Endothelial cell of umbilical vein (primary cell): ENCODE results near the gene IFNA7. TPM values are rescaled to one million over a fixed set of nuclear protein-coding genes. Genes with fewer than 3 reads are reported as not detected.

Source experiments
- BruUV-seq: library from RNA; stranded (reverse); fragments of 400-500 nt; replicated peaks from 2 replicates; lab custom pipeline; 2021; lab: Mats Ljungman, UMichigan
- CTCF ChIA-PET: fragments of 300-600, 350-600 bp; sonication (Branson Sonifier 250); formaldehyde crosslinking; loops from one replicate; lab custom pipeline; 2021; ENCODE audit warnings: antibody characterized with exemption, inconsistent platforms; lab: Charles Lee
- POLR2A ChIA-PET: fragments of 300-600, 350-600 bp; sonication (Branson Sonifier 250); formaldehyde crosslinking; loops from one replicate; lab custom pipeline; 2021; ENCODE audit warnings: antibody characterized with exemption, inconsistent platforms; lab: Charles Lee
- DNase-seq: peaks from one replicate; pipeline ENCODE4 v3.0.0-alpha.2; 2011; ENCODE audit warnings: low read depth, low spot score
- FAIRE-seq: peaks from 2 replicates; lab custom pipeline; 2011; peaks lifted over from hg19 to GRCh38; lab: Jason Lieb, UNC
- H2AFZ ChIP-seq: 2 replicates; pipeline ENCODE4 v1.6.0; 2012; ENCODE audit warnings: low read depth, low read length, control low read depth, inconsistent platforms
- H3K27ac ChIP-seq: 2 replicates; pipeline ENCODE4 v1.5.1; 2011; ENCODE audit warnings: low read depth, mild to moderate bottlenecking, control low read depth, low read length, moderate library complexity; ENCODE audit not compliant: insufficient read depth
- H3K27me3 ChIP-seq, 2 experiments: 2 replicates each; pipeline versions ENCODE4 v1.6.0 to v1.6.1; 2011; ENCODE audit warnings: low read length in 2 of 2, mixed read lengths in 1 of 2; ENCODE audit not compliant: control insufficient read depth in 2 of 2, insufficient read depth in 2 of 2
- H3K36me3 ChIP-seq, 2 experiments: 2 replicates in 1 of 2; 3 replicates in 1 of 2; pipeline ENCODE4 v1.5.1; 2011; ENCODE audit warnings: low read length in 2 of 2, mild to moderate bottlenecking in 1 of 2, moderate library complexity in 1 of 2; ENCODE audit not compliant: control insufficient read depth in 2 of 2, insufficient read depth in 2 of 2; ENCODE audit errors: extremely low read depth in 1 of 2
- H3K4me1 ChIP-seq: 3 replicates; pipeline ENCODE4 v1.5.1; 2011; ENCODE audit warnings: mild to moderate bottlenecking, low read length; ENCODE audit not compliant: control insufficient read depth, insufficient read depth; ENCODE audit errors: extremely low read depth
- H3K4me2 ChIP-seq: 2 replicates; pipeline ENCODE4 v1.6.1; 2011; ENCODE audit warnings: low read length, control low read depth, mixed read lengths; ENCODE audit not compliant: insufficient read depth
- H3K4me3 ChIP-seq, 3 experiments: fragments of 200-600 bp in 1 of 3; sonication (generic), shearing (Covaris generic) in 1 of 3; replicated peaks in 1 of 3; 2 replicates each; pipeline ENCODE4 v1.5.1; 2011 to 2016; ENCODE audit warnings: control low read depth in 3 of 3, low read length in 3 of 3, mild to moderate bottlenecking in 2 of 3, inconsistent platforms in 1 of 3, low read depth in 1 of 3, moderate library complexity in 1 of 3; ENCODE audit not compliant: insufficient read depth in 1 of 3
- H3K79me2 ChIP-seq: 2 replicates; pipeline ENCODE4 v1.6.0; 2012; ENCODE audit warnings: low read length, inconsistent platforms; ENCODE audit not compliant: control insufficient read depth, insufficient read depth
- H3K9ac ChIP-seq: replicated peaks from 2 replicates; pipeline ENCODE3; 2011; ENCODE audit warnings: low read length, control low read depth; ENCODE audit not compliant: insufficient read depth; ENCODE audit errors: extremely low read depth
- H3K9me1 ChIP-seq: replicated peaks from 3 replicates; pipeline ENCODE4 v1.6.0; 2011; ENCODE audit warnings: mild to moderate bottlenecking, low read length; ENCODE audit not compliant: control insufficient read depth, insufficient read depth; ENCODE audit errors: extremely low read depth
- H3K9me3 ChIP-seq: replicated peaks from 2 replicates; pipeline ENCODE4 v1.5.1; 2012; ENCODE audit warnings: low read length, inconsistent platforms; ENCODE audit not compliant: control insufficient read depth, insufficient read depth
- H4K20me1 ChIP-seq: replicated peaks from 2 replicates; pipeline ENCODE3; 2011; ENCODE audit warnings: mild to moderate bottlenecking, low read length; ENCODE audit not compliant: control insufficient read depth, insufficient read depth; ENCODE audit errors: extremely low read depth
- CTCF ChIP-seq, 2 donors: IDR thresholded peaks; 1 replicate in 1 of 2; 2 replicates in 1 of 2; pipeline ENCODE4 v1.5.1; 2011; ENCODE audit warnings: low read length in 2 of 2, mild to moderate bottlenecking in 2 of 2, moderate library complexity in 2 of 2, control low read depth in 1 of 2, inconsistent platforms in 1 of 2, low read depth in 1 of 2; ENCODE audit not compliant: insufficient read depth in 1 of 2; ENCODE audit errors: extremely low read depth in 1 of 2
- EZH2 ChIP-seq: IDR thresholded peaks from 2 replicates; pipeline ENCODE4 v1.6.1; 2012; ENCODE audit warnings: borderline replicate concordance, low read depth, mild to moderate bottlenecking, moderate library complexity, low read length, inconsistent platforms; ENCODE audit not compliant: severe bottlenecking
- FOS ChIP-seq: IDR thresholded peaks from 2 replicates; pipeline ENCODE4 v1.6.1; 2011; ENCODE audit warnings: mild to moderate bottlenecking, low read length, moderate library complexity, borderline replicate concordance; ENCODE audit not compliant: insufficient read depth
- GATA2 ChIP-seq: IDR thresholded peaks from 2 replicates; pipeline ENCODE4 v1.7.0; 2011; ENCODE audit warnings: low read depth, mild to moderate bottlenecking, moderate library complexity, mixed read lengths, low read length; ENCODE audit not compliant: insufficient read length, insufficient read depth
- JUN ChIP-seq: IDR thresholded peaks from 2 replicates; pipeline ENCODE4 v1.6.1; 2011; ENCODE audit warnings: borderline replicate concordance, low read depth; ENCODE audit not compliant: insufficient read length, insufficient read depth
- MYC ChIP-seq: IDR thresholded peaks from one replicate; pipeline ENCODE4 v1.6.1; 2011; ENCODE audit warnings: mild to moderate bottlenecking, low read depth, low read length
- POLR2A ChIP-seq: IDR thresholded peaks from 2 replicates; pipeline ENCODE4 v1.6.1; 2012; ENCODE audit warnings: low read depth, mild to moderate bottlenecking, control low read depth, low read length
- POLR2AphosphoS5 ChIP-seq: IDR thresholded peaks from 2 replicates; pipeline ENCODE4 v1.6.1; 2012; ENCODE audit warnings: low read depth, mild to moderate bottlenecking, control low read depth, low read length, moderate library complexity; ENCODE audit not compliant: insufficient read depth
- dilution Hi-C: fragments of 300-500 bp; cut with MboI; formaldehyde crosslinking; loops from one replicate; pipeline ENCODE4 v1.15.0; 2019; ENCODE audit warnings: low sequenced_read_pairs; ENCODE audit not compliant: extremely low pct_ligation_motif_present
- intact Hi-C: fragments of 100-400 bp; cut with micrococcal nuclease; formaldehyde crosslinking; loops from one replicate; pipeline ENCODE4 v1.10.0; 2022
- polyA plus RNA-seq, 4 experiments: library from polyadenylated mRNA; depleted of rRNA in 3 of 4; stranded (reverse) in 3 of 4; unstranded in 1 of 4; fragments of >200 nt; gene quantifications; 2 replicates each; pipeline versions ENCODE4 v1.2.1 to v1.2.3, GENCODE V29; 2011 to 2012; ENCODE audit warnings: missing spikeins in 1 of 4
- small RNA-seq: library from RNA; depleted of rRNA; stranded (forward); fragments of <200 nt; gene quantifications from one replicate; pipeline ENCODE3, GENCODE V24; 2012; ENCODE audit warnings: low replicate concordance, low read depth; ENCODE audit not compliant: insufficient read depth, insufficient read length
- total RNA-seq: library from RNA; stranded (reverse); gene quantifications from 2 replicates; pipeline ENCODE4 v1.2.3, GENCODE V29; 2021
- TF ChIP-seq, protein P1 (sequence below): IDR thresholded peaks from 2 replicates; pipeline ENCODE4 v1.6.1; 2011; ENCODE audit not compliant: insufficient read depth, insufficient read length

Gene IFNA7
- total and polyA plus RNA-seq, 2 donors (not counting 3 experiments of a cell fraction or from before 2014, with no cell fraction given): not detected

DNA sequence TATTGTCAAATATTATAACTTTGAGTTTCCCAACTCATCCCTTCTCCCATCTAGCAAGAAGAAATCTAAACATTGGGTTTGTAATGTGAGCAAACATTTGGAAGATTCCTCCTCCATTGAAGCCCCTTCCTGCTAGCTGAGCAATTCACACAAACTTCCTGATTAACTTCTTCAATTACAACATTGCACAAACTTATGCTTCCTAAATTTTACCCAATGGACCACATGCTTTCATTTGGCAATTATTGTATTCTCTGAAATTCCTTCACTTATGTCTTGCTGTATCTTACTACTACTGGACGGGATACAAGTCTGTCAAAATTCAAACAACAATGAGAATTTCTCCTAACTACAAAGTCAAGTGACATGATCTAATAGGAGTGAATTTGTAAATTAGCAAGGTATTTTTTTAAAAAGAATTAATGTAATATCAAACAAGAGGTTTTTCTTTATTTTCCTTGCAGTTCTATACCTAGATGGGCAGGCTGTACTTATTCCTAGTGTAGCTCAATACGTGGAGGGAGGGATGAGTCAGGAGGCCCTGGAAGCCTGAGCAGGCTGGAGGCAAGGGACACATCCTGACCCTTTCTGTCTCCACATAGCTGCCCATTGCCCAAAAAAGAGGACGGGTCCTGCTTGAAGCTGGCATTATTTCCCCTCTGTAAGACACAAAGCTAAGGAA lies 48.5 kb downstream of the IFNA7 start:
- Histone ChIP-seq H3K9ac (no peak overlapping the region), H3K4me1 (peaks cover 8% of the 10 kb centered on the region), H3K9me1 (no peaks in the 10 kb centered on the region), H3K36me3 (no peaks in the 10 kb centered on the region), H3K27ac (no peak overlapping the region), H3K9me3 (no peaks in the 10 kb centered on the region), H3K4me3 (no peak overlapping the region), H4K20me1 (no peaks in the 10 kb centered on the region), H3K4me2 (no peak overlapping the region), H3K27me3 (peaks cover 0 to 1% of the 10 kb centered on the region in 2 experiments), H2AFZ (peak overlapping the region; percentile 53), H3K79me2 (no peaks in the 10 kb centered on the region)
- dilution Hi-C loops (no loop called here), intact Hi-C loops (no loop called here)
- ChIA-PET POLR2A (interaction anchor here (0.6 kb wide), 1 partner anchor 444 kb away, joined by 6 read pairs; no protein-coding TSS in a partner anchor), CTCF (interaction anchor here (0.8 to 1.6 kb wide), 8 partner anchors 29 to 312 kb away, joined by 3 to 10 read pairs (median 6); no protein-coding TSS in a partner anchor)
- FAIRE-seq: no peak
- TF ChIP-seq MYC: no peak
- no peak for TF ChIP-seq FOS
- no peak for TF ChIP-seq GATA2
- no peak for TF ChIP-seq JUN
- no peak for TF ChIP-seq EZH2
- TF ChIP-seq, protein P1, sequence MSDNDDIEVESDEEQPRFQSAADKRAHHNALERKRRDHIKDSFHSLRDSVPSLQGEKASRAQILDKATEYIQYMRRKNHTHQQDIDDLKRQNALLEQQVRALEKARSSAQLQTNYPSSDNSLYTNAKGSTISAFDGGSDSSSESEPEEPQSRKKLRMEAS: no peak
- no peak for TF ChIP-seq CTCF (IDR thresholded peaks at IDR 0.05; ENCODE audit: extremely low read depth in 1 of 2, insufficient read depth in 1 of 2, low read depth in 1 of 2, low read length in 2 of 2)
- no peak for TF ChIP-seq POLR2A
- no peak for TF ChIP-seq POLR2AphosphoS5
- DNase-seq: no peak
- BruUV-seq: no TSS peak

Small RNA genes lying within 50 kb of the gene (small RNA-seq; reads per million reads assigned to genes)
- gene RF00019: not detected

Other genes with a start within 250 kb of the IFNA7 start
- gene HACD4, start 170.6 kb downstream of the IFNA7 start, total RNA-seq: 1.2 and 1.4 TPM in 2 replicates
- gene HACD4, start 170.6 kb downstream of the IFNA7 start, polyA plus RNA-seq: 1.2 and 1.3 TPM in 2 replicates
- not detected in 2 replicates for gene IFNB1, start 124.3 kb downstream of the IFNA7 start, total RNA-seq
- gene IFNB1, start 124.3 kb downstream of the IFNA7 start, polyA plus RNA-seq: not detected in 2 replicates
- gene IFNW1, start 60.4 kb downstream of the IFNA7 start, total RNA-seq: not detected in 2 replicates
- not detected in 2 replicates for gene IFNW1, start 60.4 kb downstream of the IFNA7 start, polyA plus RNA-seq
- not detected in 2 replicates for gene IFNA21, start 35.5 kb downstream of the IFNA7 start, total RNA-seq
- not detected in 2 replicates for gene IFNA21, start 35.5 kb downstream of the IFNA7 start, polyA plus RNA-seq
- not detected in 2 replicates for gene IFNA4, start 14.6 kb downstream of the IFNA7 start, total RNA-seq
- gene IFNA4, start 14.6 kb downstream of the IFNA7 start, polyA plus RNA-seq: not detected in 2 replicates
- gene IFNA10, start 4.9 kb upstream of the IFNA7 start, total RNA-seq: not detected in 2 replicates
- gene IFNA10, start 4.9 kb upstream of the IFNA7 start, polyA plus RNA-seq: not detected in 2 replicates
- gene IFNA16, start 15.1 kb upstream of the IFNA7 start, total RNA-seq: not detected in 2 replicates
- gene IFNA16, start 15.1 kb upstream of the IFNA7 start, polyA plus RNA-seq: not detected in 2 replicates
- gene IFNA17, start 26.0 kb upstream of the IFNA7 start, total RNA-seq: not detected in 2 replicates
- gene IFNA17, start 26.0 kb upstream of the IFNA7 start, polyA plus RNA-seq: not detected in 2 replicates
- not detected in 2 replicates for gene IFNA14, start 37.8 kb upstream of the IFNA7 start, total RNA-seq
- gene IFNA14, start 37.8 kb upstream of the IFNA7 start, polyA plus RNA-seq: not detected in 2 replicates
- not detected in 2 replicates for gene IFNA5, start 103.1 kb upstream of the IFNA7 start, total RNA-seq
- gene IFNA5, start 103.1 kb upstream of the IFNA7 start, polyA plus RNA-seq: not detected in 2 replicates
- gene KLHL9, start 133.2 kb upstream of the IFNA7 start, total RNA-seq: 23.5 and 23.6 TPM in 2 replicates
- gene KLHL9, start 133.2 kb upstream of the IFNA7 start, polyA plus RNA-seq: 7.4 and 8.0 TPM in 2 replicates
- gene IFNA6, start 148.7 kb upstream of the IFNA7 start, total RNA-seq: not detected in 2 replicates
- not detected in 2 replicates for gene IFNA6, start 148.7 kb upstream of the IFNA7 start, polyA plus RNA-seq
- gene IFNA13, start 165.9 kb upstream of the IFNA7 start, total RNA-seq: not detected in 2 replicates
- not detected in 2 replicates for gene IFNA13, start 165.9 kb upstream of the IFNA7 start, polyA plus RNA-seq
- not detected in 2 replicates for gene IFNA2, start 183.2 kb upstream of the IFNA7 start, total RNA-seq
- gene IFNA2, start 183.2 kb upstream of the IFNA7 start, polyA plus RNA-seq: not detected in 2 replicates
- not detected in 2 replicates for gene IFNA8, start 206.9 kb upstream of the IFNA7 start, total RNA-seq
- not detected in 2 replicates for gene IFNA8, start 206.9 kb upstream of the IFNA7 start, polyA plus RNA-seq
- not detected in 2 replicates for gene IFNA1, start 238.2 kb upstream of the IFNA7 start, total RNA-seq
- gene IFNA1, start 238.2 kb upstream of the IFNA7 start, polyA plus RNA-seq: not detected in 2 replicates